Endodermal cell (in vitro differentiated cells): Measurements from ENCODE around the gene CLMN. TPM values are rescaled to one million over a fixed set of nuclear protein-coding genes. Genes with fewer than 3 reads are reported as not detected.

Experiments
- DNase-seq: peaks from one replicate; pipeline ENCODE4 v3.0.0-alpha.2; 2017
- H3K27ac ChIP-seq: 2 replicates; pipeline ENCODE4 v1.5.1; 2013; ENCODE audit warnings: mild to moderate bottlenecking, low read depth, low read length, moderate library complexity
- H3K27me3 ChIP-seq: 2 replicates; pipeline ENCODE4 v1.6.1; 2013; ENCODE audit warnings: mild to moderate bottlenecking, low read length, moderate library complexity; ENCODE audit not compliant: insufficient read depth, control insufficient read depth, poor library complexity, severe bottlenecking
- H3K36me3 ChIP-seq: 2 replicates; pipeline ENCODE4 v1.7.0; 2013; ENCODE audit warnings: mild to moderate bottlenecking, low read length, moderate library complexity; ENCODE audit not compliant: control insufficient read depth, insufficient read depth
- H3K4me1 ChIP-seq: one replicate; pipeline ENCODE4 v1.7.0; 2013; ENCODE audit warnings: low read length; ENCODE audit not compliant: control insufficient read depth, insufficient read depth
- H3K4me3 ChIP-seq: 2 replicates; pipeline ENCODE4 v1.5.1; 2013; ENCODE audit warnings: mild to moderate bottlenecking, low read length, moderate library complexity
- H3K9ac ChIP-seq: 2 replicates; pipeline ENCODE4 v1.6.1; 2013; ENCODE audit warnings: mild to moderate bottlenecking, low read length, moderate library complexity; ENCODE audit not compliant: poor library complexity, severe bottlenecking; ENCODE audit errors: extremely low read depth
- H3K9me3 ChIP-seq: 2 replicates; pipeline ENCODE4 v1.6.1; 2013; ENCODE audit warnings: mild to moderate bottlenecking, low read length, moderate library complexity; ENCODE audit not compliant: control insufficient read depth
- H3K27ac Mint-ChIP-seq: 2 replicates; pipeline ENCODE4 v1.8.0; 2020; ENCODE audit warnings: mixed read lengths
- H3K27me3 Mint-ChIP-seq: 2 replicates; pipeline ENCODE4 v1.8.0; 2021; ENCODE audit warnings: mild to moderate bottlenecking, mixed read lengths; ENCODE audit not compliant: insufficient read depth
- H3K36me3 Mint-ChIP-seq: 2 replicates; pipeline ENCODE4 v1.8.0; 2020; ENCODE audit warnings: low read depth, mixed read lengths
- H3K4me1 Mint-ChIP-seq: 2 replicates; pipeline ENCODE4 v1.8.0; 2020; ENCODE audit warnings: mixed read lengths
- H3K4me3 Mint-ChIP-seq: 2 replicates; pipeline ENCODE4 v1.8.0; 2020; ENCODE audit warnings: mild to moderate bottlenecking, moderate library complexity, mixed read lengths
- H3K9me3 Mint-ChIP-seq: 2 replicates; pipeline ENCODE4 v1.8.0; 2020; ENCODE audit warnings: mild to moderate bottlenecking, mixed read lengths
- CTCF ChIP-seq: fragments of 200-600 bp; sonication (generic); conservative IDR thresholded peaks from 2 replicates; pipeline ENCODE4 v1.5.0; 2021; ENCODE audit warnings: antibody characterized with exemption, mild to moderate bottlenecking
- WGBS, 2 experiments: methylation state at CpG; one replicate each; pipeline versions ENCODE4 v1.1.5 to v1.1.7; 2013; ENCODE audit warnings: missing lambda C conversion rate in 2 of 2, mixed read lengths in 1 of 2; ENCODE audit not compliant: insufficient coverage in 1 of 2, insufficient read length in 1 of 2; 5-methylcytosine and 5-hydroxymethylcytosine counted together
- total RNA-seq, 2 donors: library from RNA; stranded (reverse); fragmentation: NEBNext Ultra II Directional in 1 of 2; extraction: Animal tissue kit (Norgen Biotek cat#: 25700) in 1 of 2; gene quantifications; 2 replicates in 1 of 2; 3 replicates in 1 of 2; pipeline ENCODE4 v1.2.1, GENCODE V29; 2021

The CLMN gene
- total RNA-seq, 2 donors from 2014 or later: 9.5 to 11.7 TPM

GRCh38 chr14:95218472-95219193, 101.1 kb downstream of the CLMN start:
- Histone ChIP-seq H3K9ac (no peak overlapping the region), H3K4me3 (no peak overlapping the region), H3K27ac (no peak overlapping the region), H3K27me3 (no peaks in the 10 kb centered on the region), H3K4me1 (peaks cover 17% of the 10 kb centered on the region), H3K9me3 (no peaks in the 10 kb centered on the region), H3K36me3 (no peaks in the 10 kb centered on the region)
- Mint-ChIP-seq H3K27ac (no peak overlapping the region), H3K9me3 (no peaks in the 10 kb centered on the region), H3K4me3 (no peak overlapping the region), H3K4me1 (peaks cover 47% of the 10 kb centered on the region), H3K36me3 (no peaks in the 10 kb centered on the region), H3K27me3 (peaks cover 4% of the 10 kb centered on the region)
- WGBS, 2 experiments: 63 to 64% methylated on average over 4 to 8 of the region's 8 CpGs
- DNase-seq: peak; percentile 82
- no peak for TF ChIP-seq CTCF

- Histone ChIP-seq H3K27me3 (no peaks in the 10 kb centered on the region), H3K9ac (no peak overlapping the region), H3K4me1 (peaks cover 16% of the 10 kb centered on the region), H3K9me3 (no peaks in the 10 kb centered on the region), H3K27ac (no peak overlapping the region), H3K4me3 (no peak overlapping the region), H3K36me3 (no peaks in the 10 kb centered on the region)
- no peak for TF ChIP-seq CTCF
- peak; percentile 79 for DNase-seq
- H3K27me3 Mint-ChIP-seq: peaks cover 4% of the 10 kb centered on the region
- H3K36me3 Mint-ChIP-seq: no peaks in the 10 kb centered on the region
- no peaks in the 10 kb centered on the region for H3K9me3 Mint-ChIP-seq
- 70 to 72% methylated on average over 2 to 4 of the region's 4 CpGs for WGBS, 2 experiments
- no peak overlapping the region for H3K4me3 Mint-ChIP-seq
- H3K27ac Mint-ChIP-seq: no peak overlapping the region
- peaks cover 47% of the 10 kb centered on the region for H3K4me1 Mint-ChIP-seq
Observed at GRCh38 chr14:95218006-95218405, 101.7 kb downstream of the CLMN start.

GRCh38 chr14:95217391-95217900, 102.3 kb downstream of the CLMN start:
- H3K27ac Mint-ChIP-seq: no peak overlapping the region
- H3K4me1 Mint-ChIP-seq: peaks cover 43% of the 10 kb centered on the region
- DNase-seq: peak; percentile 70
- no peak for TF ChIP-seq CTCF
- Histone ChIP-seq H3K4me1 (peaks cover 11% of the 10 kb centered on the region), H3K27me3 (no peaks in the 10 kb centered on the region), H3K9ac (no peak overlapping the region), H3K9me3 (no peaks in the 10 kb centered on the region), H3K36me3 (no peaks in the 10 kb centered on the region), H3K27ac (no peak overlapping the region), H3K4me3 (no peak overlapping the region)
- H3K36me3 Mint-ChIP-seq: no peaks in the 10 kb centered on the region
- peaks cover 4% of the 10 kb centered on the region for H3K27me3 Mint-ChIP-seq
- no peaks in the 10 kb centered on the region for H3K9me3 Mint-ChIP-seq
- WGBS, 2 experiments: 90 to 92% methylated on average over 10 of the region's 10 CpGs
- H3K4me3 Mint-ChIP-seq: no peak overlapping the region
